Coronary artery (tissue), 2 donors: ENCODE measurements around the gene PREX1.

Source experiments
- DNase-seq: peaks from one replicate; pipeline ENCODE4 v3.0.0-alpha.2; 2017; ENCODE audit warnings: low spot score
- H3K27ac ChIP-seq, 2 donors: fragments of 200-600 bp; sonication (generic); one replicate each; pipeline ENCODE4 v1.5.1; 2016 to 2019
- H3K4me3 ChIP-seq: fragments of 200-600 bp; sonication (generic); 2 replicates; pipeline ENCODE4 v1.5.1; 2016; ENCODE audit warnings: mild to moderate bottlenecking, moderate library complexity
- CTCF ChIP-seq: fragments of 200-600 bp; sonication (generic); IDR thresholded peaks from one replicate; pipeline ENCODE4 v1.5.1; 2019; ENCODE audit warnings: antibody characterized with exemption

The PREX1 gene

GRCh38 chr20:48728042-48728825, 99.6 kb downstream of the PREX1 start:
- no peak for DNase-seq
- no peak for TF ChIP-seq CTCF
- Histone ChIP-seq H3K27ac (peak overlapping the region; percentile 38), H3K4me3 (no peak overlapping the region)

- H3K27ac ChIP-seq = peak overlapping the region in 1 of 2 donors; percentile 38
Observed at GRCh38 chr20:48727226-48727625, 100.6 kb downstream of the PREX1 start.

GRCh38 chr20:48725555-48725991, 102.2 kb downstream of the PREX1 start:
- DNase-seq = no peak
- TF ChIP-seq CTCF = no peak
- Histone ChIP-seq H3K4me3 (no peak overlapping the region), H3K27ac (peak overlapping the region; percentile 94 to 95)

More at GRCh38 chr20:48727226-48727625, 100.6 kb downstream of the PREX1 start:
- DNase-seq = no peak
- TF ChIP-seq CTCF = no peak
- H3K4me3 ChIP-seq = no peak overlapping the region

GRCh38 chr20:48724891-48725554, 102.8 kb downstream of the PREX1 start:
- TF ChIP-seq CTCF = no peak
- no peak overlapping the region for H3K4me3 ChIP-seq
- no peak for DNase-seq
- peak overlapping the region; percentile 94 to 95 for H3K27ac ChIP-seq

- no peak for DNase-seq
- peak overlapping the region; percentile 94 to 95 for H3K27ac ChIP-seq
- TF ChIP-seq CTCF = no peak
- H3K4me3 ChIP-seq = peak overlapping the region; percentile 33
Observed at GRCh38 chr20:48724382-48724781, 103.4 kb downstream of the PREX1 start.

GRCh38 chr20:48723308-48724264, 104.2 kb downstream of the PREX1 start:
- TF ChIP-seq CTCF = no peak
- H3K27ac ChIP-seq = peak overlapping the region; percentile 94 to 95
- peak overlapping the region; percentile 58 for H3K4me3 ChIP-seq
- DNase-seq = peak; percentile 96
